Neural cell (in vitro differentiated cells): Measurements from ENCODE around the gene ALDH5A1. TPM values are rescaled to one million over a fixed set of nuclear protein-coding genes. Genes with fewer than 3 reads are reported as not detected.

ENCODE experiments used
- H2AFZ ChIP-seq: fragments of 200-600, 300-800 bp; sonication (generic), shearing (Covaris generic); 2 replicates; pipeline ENCODE4 v1.6.0; 2014; ENCODE audit warnings: low read depth, mild to moderate bottlenecking, antibody characterized with exemption, low read length, moderate library complexity
- H3F3A ChIP-seq: fragments of 200-600 bp; shearing (Covaris generic); 2 replicates; pipeline ENCODE4 v1.6.1; 2016; ENCODE audit warnings: mild to moderate bottlenecking, moderate library complexity, mixed read lengths, antibody characterized with exemption, low read length; ENCODE audit not compliant: insufficient read depth, poor library complexity, severe bottlenecking
- H3K27ac ChIP-seq: fragments of 200-600, 300-800 bp; sonication (generic), shearing (Covaris generic); 2 replicates; pipeline ENCODE4 v1.5.1; 2014; ENCODE audit warnings: mild to moderate bottlenecking, low read length, moderate library complexity
- H3K27me3 ChIP-seq: fragments of 300-800, 200-600 bp; sonication (generic), shearing (Covaris generic); 2 replicates; pipeline ENCODE4 v1.6.0; 2014; ENCODE audit warnings: mild to moderate bottlenecking, low read depth, low read length, moderate library complexity; ENCODE audit not compliant: insufficient read depth
- H3K36me3 ChIP-seq: fragments of 300-800, 200-600 bp; sonication (generic), shearing (Covaris generic); 2 replicates; pipeline ENCODE4 v1.5.1; 2014; ENCODE audit warnings: mild to moderate bottlenecking, antibody characterized with exemption, low read length, moderate library complexity; ENCODE audit not compliant: insufficient read depth
- H3K4me2 ChIP-seq: fragments of 300-800, 200-600 bp; sonication (generic), shearing (Covaris generic); 2 replicates; pipeline ENCODE4 v1.6.0; 2014; ENCODE audit warnings: mild to moderate bottlenecking, low read length
- H3K4me3 ChIP-seq: fragments of 300-800, 200-600 bp; sonication (generic), shearing (Covaris generic); 2 replicates; pipeline ENCODE4 v1.5.1; 2014; ENCODE audit warnings: mild to moderate bottlenecking, low read length, moderate library complexity
- H3K79me2 ChIP-seq: fragments of 200-600 bp; shearing (Covaris generic); replicated peaks from 2 replicates; pipeline ENCODE4 v1.6.0; 2014; ENCODE audit warnings: mild to moderate bottlenecking, low read length, moderate library complexity; ENCODE audit not compliant: insufficient read depth
- H3K9ac ChIP-seq: fragments of 300-800, 200-600 bp; sonication (generic), shearing (Covaris generic); 2 replicates; pipeline ENCODE4 v1.6.1; 2016; ENCODE audit warnings: mild to moderate bottlenecking, low read length, mixed read lengths
- H3K9me2 ChIP-seq: fragments of 200-600 bp; shearing (Covaris generic); 2 replicates; pipeline ENCODE4 v1.6.1; 2016; ENCODE audit warnings: mild to moderate bottlenecking, low read length, mixed read lengths; ENCODE audit not compliant: insufficient read depth
- H3K9me3 ChIP-seq: fragments of 200-600, 300-800 bp; sonication (generic), shearing (Covaris generic); 2 replicates; pipeline ENCODE4 v1.6.1; 2016; ENCODE audit warnings: mild to moderate bottlenecking, mixed run types, low read length, moderate library complexity, mixed read lengths
- H4K20me1 ChIP-seq: fragments of 200-600 bp; shearing (Covaris generic); 2 replicates; pipeline ENCODE4 v1.6.1; 2016; ENCODE audit warnings: mild to moderate bottlenecking, mixed run types; ENCODE audit not compliant: insufficient read depth
- CTCF ChIP-seq: fragments of 450-650 bp; IDR thresholded peaks from 2 replicates; pipeline ENCODE4 v1.5.1; 2014; ENCODE audit warnings: antibody characterized with exemption, mild to moderate bottlenecking, moderate library complexity; ENCODE audit not compliant: poor library complexity, severe bottlenecking
- EP300 ChIP-seq: fragments of 450-650 bp; conservative IDR thresholded peaks from 2 replicates; pipeline ENCODE4 v1.6.1; 2014; ENCODE audit warnings: antibody characterized with exemption, mild to moderate bottlenecking, moderate library complexity; ENCODE audit not compliant: poor library complexity, severe bottlenecking
- EZH2 ChIP-seq: fragments of 200-600, 300-800 bp; shearing (Covaris generic), sonication (generic); IDR thresholded peaks from 2 replicates; pipeline ENCODE4 v1.6.1; 2014; ENCODE audit warnings: antibody characterized with exemption, low read length, borderline replicate concordance, mild to moderate bottlenecking; ENCODE audit not compliant: insufficient read depth, poor library complexity, severe bottlenecking
- MXI1 ChIP-seq: fragments of 450-650 bp; conservative IDR thresholded peaks from 2 replicates; pipeline ENCODE4 v1.6.1; 2014; ENCODE audit warnings: antibody characterized with exemption, mild to moderate bottlenecking; ENCODE audit not compliant: poor library complexity, severe bottlenecking
- POLR2AphosphoS5 ChIP-seq: IDR thresholded peaks from 2 replicates; pipeline ENCODE4 v1.6.1; 2012
- RAD21 ChIP-seq: fragments of 450-650 bp; conservative IDR thresholded peaks from 2 replicates; pipeline ENCODE4 v1.6.1; 2014; ENCODE audit warnings: antibody characterized with exemption, mild to moderate bottlenecking, moderate library complexity
- REST ChIP-seq: IDR thresholded peaks from 2 replicates; pipeline ENCODE4 v1.6.1; 2012; ENCODE audit warnings: borderline replicate concordance
- SMC3 ChIP-seq: fragments of 450-650 bp; conservative IDR thresholded peaks from 2 replicates; pipeline ENCODE4 v1.6.1; 2014; ENCODE audit warnings: antibody characterized with exemption, mild to moderate bottlenecking, moderate library complexity; ENCODE audit not compliant: poor library complexity
- TAF1 ChIP-seq: IDR thresholded peaks from 2 replicates; pipeline ENCODE4 v1.6.1; 2012; ENCODE audit warnings: low read depth
- polyA plus RNA-seq: library from polyadenylated mRNA; depleted of rRNA; stranded (reverse); fragments of >200 nt; gene quantifications from 2 replicates; pipeline ENCODE4 v1.2.3, GENCODE V29; 2014

Gene ALDH5A1
- polyA plus RNA-seq, 1 donor from 2014 or later = 36.3 TPM

DNA sequence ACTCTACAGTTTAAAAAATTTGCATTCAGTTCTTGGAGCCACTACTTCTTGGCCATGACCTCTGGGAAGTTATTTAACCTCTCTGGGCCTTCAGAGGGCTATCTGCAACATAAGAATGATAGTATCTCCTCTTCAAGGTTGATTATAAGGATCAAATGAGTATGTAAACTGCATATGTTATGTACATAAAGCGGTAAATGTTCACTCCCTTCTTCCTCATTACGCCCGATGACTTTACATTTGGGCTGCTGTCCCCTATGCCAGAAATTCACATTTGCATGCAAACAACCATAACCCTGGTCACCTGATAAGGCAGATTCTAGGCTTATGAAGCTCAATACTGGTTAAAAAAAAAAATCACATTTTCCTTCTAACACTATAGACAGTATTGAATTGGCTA lies 50.4 kb downstream of the ALDH5A1 start:
- no peak overlapping the region for H3K4me3 ChIP-seq
- H3K9me3 ChIP-seq = no peaks in the 10 kb centered on the region
- no peaks in the 10 kb centered on the region for H3K9me2 ChIP-seq
- H3K27ac ChIP-seq = no peak overlapping the region
- H2AFZ ChIP-seq = no peak overlapping the region
- no peaks in the 10 kb centered on the region for H4K20me1 ChIP-seq
- no peak overlapping the region for H3K9ac ChIP-seq
- no peak for TF ChIP-seq REST
- TF ChIP-seq MXI1 = no peak
- no peak for TF ChIP-seq SMC3
- no peak for TF ChIP-seq POLR2AphosphoS5
- no peak for TF ChIP-seq EZH2
- TF ChIP-seq RAD21 = no peak
- no peak for TF ChIP-seq TAF1
- TF ChIP-seq EP300 = no peak
- no peak for TF ChIP-seq CTCF
- H3K4me2 ChIP-seq = no peak overlapping the region
- H3K27me3 ChIP-seq = no peaks in the 10 kb centered on the region
- no peaks in the 10 kb centered on the region for H3F3A ChIP-seq
- H3K79me2 ChIP-seq = no peaks in the 10 kb centered on the region
- no peaks in the 10 kb centered on the region for H3K36me3 ChIP-seq

GRCh38 chr6:24545691-24546090 lies 50.9 kb downstream of the ALDH5A1 start:
- Histone ChIP-seq H3K9ac (no peak overlapping the region), H3K27me3 (no peaks in the 10 kb centered on the region), H3K4me3 (no peak overlapping the region), H3K79me2 (no peaks in the 10 kb centered on the region), H3K9me3 (no peaks in the 10 kb centered on the region), H3K9me2 (no peaks in the 10 kb centered on the region), H3K4me2 (no peak overlapping the region), H2AFZ (no peak overlapping the region), H3F3A (no peaks in the 10 kb centered on the region), H3K36me3 (no peaks in the 10 kb centered on the region), H4K20me1 (no peaks in the 10 kb centered on the region), H3K27ac (no peak overlapping the region)
- TF ChIP-seq MXI1 (no peak), REST (no peak), TAF1 (no peak), EP300 (no peak), SMC3 (no peak), CTCF (no peak), EZH2 (no peak)
